Stimulated activated naive B cell treated with anti-CD40 and anti-IgM and Interleukin-4, amounts not matched to agents 10 μg/mL and 1 μg/mL and 100 μg/mL, for 72 hours (primary cell): Measurements from ENCODE around the gene TRIAP1.

Experiments used
- ATAC-seq, 2 donors: fragments of 150-1000 bp; cut with Tn5 transposase; replicated peaks; 2 replicates each; pipeline ENCODE4 v1.10.0; 2021; ENCODE audit warnings: moderate library complexity in 1 of 2
- DNase-seq: peaks from one replicate; pipeline ENCODE4 v3.0.0; 2021
- H3K27ac Mint-ChIP-seq: one replicate; pipeline ENCODE4 v1.8.0; 2022; ENCODE audit warnings: mild to moderate bottlenecking, mixed read lengths
- H3K27me3 Mint-ChIP-seq, 2 donors: one replicate each; pipeline ENCODE4 v1.8.0; 2022; ENCODE audit warnings: mixed read lengths in 2 of 2
- H3K36me3 Mint-ChIP-seq, 2 donors: one replicate each; pipeline ENCODE4 v1.8.0; 2022; ENCODE audit warnings: mixed read lengths in 2 of 2, mild to moderate bottlenecking in 1 of 2
- H3K4me1 Mint-ChIP-seq, 2 donors: one replicate each; pipeline ENCODE4 v1.8.0; 2022; ENCODE audit warnings: mixed read lengths in 2 of 2, mild to moderate bottlenecking in 1 of 2
- H3K4me3 Mint-ChIP-seq, 2 donors: one replicate each; pipeline ENCODE4 v1.8.0; 2022; ENCODE audit warnings: mild to moderate bottlenecking in 2 of 2, mixed read lengths in 2 of 2, moderate library complexity in 1 of 2
- H3K9me3 Mint-ChIP-seq, 2 donors: one replicate each; pipeline ENCODE4 v1.8.0; 2022; ENCODE audit warnings: mixed read lengths in 2 of 2, mild to moderate bottlenecking in 1 of 2

TRIAP1 gene

DNA sequence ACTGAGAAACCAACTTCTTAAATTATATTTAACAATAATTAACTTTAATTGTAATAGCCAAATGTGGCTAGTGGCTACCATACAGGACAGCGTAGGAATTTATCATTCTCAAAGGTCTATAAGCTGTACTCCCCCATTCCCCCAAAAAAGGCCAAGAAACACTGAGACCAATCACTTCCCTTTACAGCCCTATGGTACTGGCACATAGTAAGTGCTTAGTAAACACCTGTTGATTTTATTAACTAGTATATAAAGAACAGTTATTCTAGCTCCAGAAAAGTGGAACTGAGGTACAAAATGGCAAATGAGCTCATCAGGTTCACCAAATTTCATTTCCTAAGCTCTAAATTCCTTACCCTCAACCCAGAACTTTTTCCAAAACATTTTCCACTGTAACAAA is 29.5 kb upstream of the TRIAP1 start:
- no peak overlapping the region for H3K4me3 Mint-ChIP-seq
- H3K9me3 Mint-ChIP-seq = no peaks in the 10 kb centered on the region
- H3K4me1 Mint-ChIP-seq = peaks cover 6 to 13% of the 10 kb centered on the region in 2 donors
- H3K36me3 Mint-ChIP-seq = no peaks in the 10 kb centered on the region
- ATAC-seq (no peak), DNase-seq (no peak)
- no peak overlapping the region for H3K27ac Mint-ChIP-seq
- no peaks in the 10 kb centered on the region for H3K27me3 Mint-ChIP-seq

DNA sequence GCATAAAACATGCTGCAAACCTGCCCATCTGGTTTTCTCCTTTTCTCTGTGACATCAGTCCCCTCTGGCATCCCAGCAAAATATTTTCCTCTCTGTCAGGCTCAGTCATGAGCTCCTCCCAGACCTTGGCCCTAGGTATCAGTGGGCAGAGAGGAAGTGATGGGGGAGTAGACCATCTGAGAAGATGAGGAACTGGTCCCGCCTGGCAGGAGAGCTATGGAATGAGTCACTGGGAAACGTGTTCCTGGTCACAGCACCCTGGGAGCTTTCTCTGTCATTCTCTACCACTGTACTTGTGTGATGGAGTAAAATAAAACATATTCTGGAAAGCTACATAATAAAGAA is 28.4 kb upstream of the TRIAP1 start:
- no peaks in the 10 kb centered on the region for H3K27me3 Mint-ChIP-seq
- H3K36me3 Mint-ChIP-seq = peaks cover 0 to 2% of the 10 kb centered on the region in 2 donors
- no peak overlapping the region for H3K27ac Mint-ChIP-seq
- H3K4me3 Mint-ChIP-seq = no peak overlapping the region
- no peaks in the 10 kb centered on the region for H3K9me3 Mint-ChIP-seq
- peak in 1 of 2 donors; percentile 33 for ATAC-seq
- H3K4me1 Mint-ChIP-seq = peaks cover 10 to 23% of the 10 kb centered on the region in 2 donors
- DNase-seq = peak; percentile 8

DNA sequence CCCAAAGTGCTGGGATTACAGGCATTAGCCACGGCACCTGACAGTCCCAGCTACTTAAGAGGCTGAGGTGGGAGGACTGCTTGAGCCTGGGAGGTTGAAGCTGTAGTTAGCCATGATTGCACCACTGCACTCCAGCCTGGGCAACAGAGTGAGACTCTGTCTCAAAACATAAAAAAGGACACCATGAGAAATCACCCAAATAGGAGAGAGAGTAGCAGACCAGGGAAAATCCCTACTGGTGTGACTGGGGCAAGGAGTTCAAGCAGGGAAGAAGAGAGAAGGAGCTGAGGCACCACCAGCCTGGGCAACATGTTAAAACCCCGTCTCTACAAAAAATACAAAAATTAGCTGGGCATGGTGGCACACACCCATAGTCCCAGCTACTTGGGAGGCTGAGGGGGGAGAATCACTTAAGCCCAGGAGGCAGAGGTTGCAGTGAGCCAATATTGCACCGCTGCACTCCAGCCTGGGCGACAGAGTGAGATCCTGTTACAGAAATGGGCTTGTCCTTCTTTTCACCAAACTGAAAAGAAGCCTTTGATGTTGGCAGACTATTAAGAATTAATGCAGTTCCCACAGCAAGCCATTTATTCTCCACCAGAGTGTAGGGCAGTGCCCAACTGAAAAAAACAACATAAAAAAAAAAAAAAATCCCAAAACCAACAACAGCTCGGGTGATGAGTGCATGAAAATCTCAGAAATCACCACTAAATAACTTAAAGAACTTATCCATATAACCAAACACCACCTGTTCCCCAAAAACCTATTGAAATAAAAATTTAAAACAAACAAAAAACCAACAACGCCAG is 27.8 kb upstream of the TRIAP1 start:
- Mint-ChIP-seq H3K27me3 (no peaks in the 10 kb centered on the region), H3K27ac (peak overlapping the region; percentile 88), H3K9me3 (no peaks in the 10 kb centered on the region), H3K4me3 (no peak overlapping the region), H3K36me3 (peaks cover 0 to 2% of the 10 kb centered on the region in 2 donors), H3K4me1 (peaks cover 10 to 23% of the 10 kb centered on the region in 2 donors)
- ATAC-seq = no peak
- no peak for DNase-seq

DNA sequence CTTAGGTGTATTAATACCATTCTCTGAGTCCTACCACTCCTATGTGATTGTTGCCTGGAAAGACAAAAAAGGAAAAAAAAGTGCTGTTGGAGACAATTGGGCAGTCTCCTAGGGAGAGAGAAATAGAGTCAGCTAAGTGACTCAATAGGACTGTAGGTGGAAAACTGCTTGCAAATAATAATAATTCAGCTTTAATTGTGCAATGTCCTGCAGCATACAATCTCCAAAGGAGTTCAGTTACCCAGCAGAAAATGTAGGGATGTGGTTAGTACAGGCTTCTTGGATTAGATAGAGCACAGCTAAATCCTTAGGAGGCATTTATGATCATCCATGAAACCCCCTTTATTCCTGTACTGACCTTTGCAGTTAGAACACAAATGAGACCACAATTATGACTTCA is 26.3 kb upstream of the TRIAP1 start:
- no peaks in the 10 kb centered on the region for H3K27me3 Mint-ChIP-seq
- no peaks in the 10 kb centered on the region for H3K9me3 Mint-ChIP-seq
- ATAC-seq = no peak
- no peak overlapping the region for H3K27ac Mint-ChIP-seq
- H3K4me3 Mint-ChIP-seq = no peak overlapping the region
- peaks cover under 1 to 10% of the 10 kb centered on the region in 2 donors for H3K36me3 Mint-ChIP-seq
- peaks cover 11 to 34% of the 10 kb centered on the region in 2 donors for H3K4me1 Mint-ChIP-seq
- DNase-seq = no peak

DNA sequence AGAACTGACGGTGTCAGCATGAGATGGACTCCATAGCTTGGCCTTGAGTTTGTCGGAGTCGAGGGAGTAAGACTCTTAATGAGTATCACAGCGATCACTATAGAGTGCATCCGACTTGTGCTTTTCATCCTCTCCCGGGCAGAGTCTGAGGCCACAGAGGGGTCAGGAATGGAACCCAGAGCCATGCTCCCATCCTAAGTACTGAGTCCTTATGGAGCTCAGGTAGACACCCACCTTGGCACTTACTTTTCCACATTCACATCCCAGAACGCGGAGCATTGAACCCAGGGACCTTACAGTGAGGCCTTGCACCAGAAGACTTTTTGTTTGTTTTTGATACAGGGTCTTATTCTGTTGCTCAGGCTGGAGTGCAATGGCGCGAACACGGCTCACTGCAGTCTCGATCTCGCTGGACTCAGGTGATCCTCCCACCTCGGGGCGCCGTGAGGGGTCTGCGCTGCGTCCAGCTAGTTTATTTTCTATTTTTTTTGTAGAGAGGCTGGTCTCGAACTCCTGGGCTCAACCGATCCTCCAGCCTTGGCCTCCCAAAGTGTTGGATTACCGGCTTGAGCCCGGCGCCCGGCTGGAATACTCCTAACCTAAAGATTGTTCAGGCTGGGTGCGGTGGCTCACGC is 24.1 kb upstream of the TRIAP1 start:
- no peak for DNase-seq
- no peaks in the 10 kb centered on the region for H3K9me3 Mint-ChIP-seq
- peaks cover 20 to 56% of the 10 kb centered on the region in 2 donors for H3K4me1 Mint-ChIP-seq
- H3K27me3 Mint-ChIP-seq = no peaks in the 10 kb centered on the region
- peak; percentile 33 for ATAC-seq
- H3K4me3 Mint-ChIP-seq = peak overlapping the region; percentile 94 to 98
- H3K36me3 Mint-ChIP-seq = peaks cover 12 to 18% of the 10 kb centered on the region in 2 donors
- peak overlapping the region; percentile 96 for H3K27ac Mint-ChIP-seq

DNA sequence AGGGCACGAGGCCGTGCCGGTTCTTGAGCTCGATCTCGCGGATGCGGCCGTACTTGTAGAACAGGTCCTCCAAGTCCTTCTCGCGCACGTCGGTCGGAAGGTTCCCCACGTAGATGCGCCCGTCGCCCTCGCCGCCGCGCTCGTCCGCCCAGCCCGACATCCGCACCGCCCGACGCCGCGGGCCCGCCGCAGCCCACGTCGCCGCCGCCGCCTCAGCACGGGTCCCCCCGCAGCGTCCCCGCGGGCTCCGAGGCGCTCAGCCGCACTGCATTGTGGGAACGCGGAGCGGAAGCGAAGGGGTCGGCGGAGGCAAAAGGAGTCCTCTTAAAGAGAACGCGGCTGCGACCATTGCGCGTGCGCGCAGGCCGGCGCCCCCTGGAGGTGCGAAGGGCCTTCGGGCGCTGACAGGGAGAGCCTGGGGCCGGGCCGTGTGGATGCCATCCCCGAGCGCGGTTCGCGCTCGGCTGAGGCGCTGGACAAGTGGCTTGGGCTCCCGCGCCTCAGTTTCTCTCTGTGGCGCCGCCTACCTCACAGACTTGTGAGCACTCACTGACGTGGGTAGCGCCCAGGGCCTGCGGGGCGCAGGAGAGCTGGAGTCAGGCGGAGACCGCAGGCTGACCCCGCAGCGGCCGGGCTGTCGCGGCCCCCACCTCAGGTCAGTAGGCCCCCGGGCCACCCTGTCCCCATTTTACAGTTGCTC is 23.4 kb upstream of the TRIAP1 start, which contains the start of gene SRSF9:
Gene SRSF9 (minus strand): TSS at position 299 of the 700 bp plus-strand sequence. CDS start 139 bp downstream, at position 160.
- DNase-seq = peak; percentile 95
- H3K4me3 Mint-ChIP-seq = peak within 1 kb of the TSS; percentile 94 to 98
- peak; percentile 92 to 93 for ATAC-seq
- peaks cover 18 to 55% of the 10 kb centered on the region in 2 donors for H3K4me1 Mint-ChIP-seq
- H3K36me3 Mint-ChIP-seq = peaks cover 15 to 21% of the 10 kb centered on the region in 2 donors
- no peaks in the 10 kb centered on the region for H3K27me3 Mint-ChIP-seq
- no peaks in the 10 kb centered on the region for H3K9me3 Mint-ChIP-seq
- H3K27ac Mint-ChIP-seq = peak within 1 kb of the TSS; percentile 96

DNA sequence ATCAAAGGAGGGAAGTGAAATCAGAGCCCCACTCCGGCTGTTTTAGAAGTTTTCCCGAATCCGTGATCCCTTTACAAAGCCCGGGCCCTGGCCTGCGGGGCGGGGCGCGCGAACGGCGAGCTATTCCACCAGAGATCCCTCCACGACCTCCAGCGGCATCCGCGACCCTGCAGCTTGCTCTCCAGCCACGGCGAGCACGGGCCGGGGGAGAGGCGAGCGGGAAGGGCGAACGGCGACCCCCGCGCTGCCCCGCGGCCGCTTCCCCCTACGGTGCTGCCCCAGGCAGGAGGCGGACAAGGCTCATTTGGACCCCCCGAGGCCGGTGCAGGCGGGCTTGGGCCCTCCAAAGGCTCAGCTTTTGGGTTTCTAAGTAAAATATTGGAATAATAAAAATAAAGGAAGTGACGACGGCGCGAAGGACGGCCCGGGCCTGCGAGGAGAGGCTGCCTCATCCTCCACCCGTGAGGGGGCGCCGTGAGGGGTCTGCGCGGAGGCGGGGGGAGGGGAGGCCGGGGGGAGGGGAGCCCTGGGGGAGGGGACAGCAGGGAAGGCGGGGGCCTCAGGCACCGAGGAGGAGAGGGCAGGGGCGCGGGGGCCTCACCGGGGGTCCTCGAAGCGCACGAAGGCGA is 22.8 kb upstream of the TRIAP1 start:
- Mint-ChIP-seq H3K27ac (peak overlapping the region; percentile 96), H3K4me3 (peak overlapping the region; percentile 94 to 98), H3K4me1 (peaks cover 18 to 52% of the 10 kb centered on the region in 2 donors), H3K36me3 (peaks cover 20 to 26% of the 10 kb centered on the region in 2 donors), H3K27me3 (no peaks in the 10 kb centered on the region), H3K9me3 (no peaks in the 10 kb centered on the region)
- DNase-seq (no peak), ATAC-seq (peak; percentile 51 to 62)

DNA sequence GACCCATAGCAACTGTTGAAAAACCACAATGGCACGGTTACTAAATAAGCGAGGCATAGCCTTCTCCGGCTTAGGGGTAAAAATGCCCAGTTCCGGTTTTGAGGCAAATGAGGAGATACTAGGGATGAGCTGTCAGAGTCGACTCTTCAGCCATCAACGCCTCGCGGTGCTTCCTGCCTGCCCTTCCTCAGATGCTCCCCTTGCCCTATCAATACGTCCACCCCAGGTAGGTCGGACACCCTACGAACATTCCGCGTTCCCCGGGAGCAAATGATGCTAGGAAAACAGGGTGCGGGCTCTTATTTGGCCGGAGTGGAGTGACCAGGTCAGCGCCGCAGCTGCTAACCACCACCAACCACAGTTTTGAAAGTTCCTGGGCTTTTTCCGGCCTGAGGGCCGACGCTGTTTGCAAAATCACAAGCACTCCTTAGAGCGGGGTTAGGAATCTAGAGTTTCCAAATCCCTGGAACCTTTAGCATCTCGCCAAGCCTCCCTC is 22.2 kb upstream of the TRIAP1 start:
- DNase-seq (peak; percentile 29), ATAC-seq (peak; percentile 12 to 26)
- Mint-ChIP-seq H3K9me3 (no peaks in the 10 kb centered on the region), H3K4me1 (peaks cover 15 to 50% of the 10 kb centered on the region in 2 donors), H3K4me3 (peak overlapping the region; percentile 94 to 98), H3K27me3 (no peaks in the 10 kb centered on the region), H3K36me3 (peaks cover 23 to 32% of the 10 kb centered on the region in 2 donors), H3K27ac (peak overlapping the region; percentile 96)

DNA sequence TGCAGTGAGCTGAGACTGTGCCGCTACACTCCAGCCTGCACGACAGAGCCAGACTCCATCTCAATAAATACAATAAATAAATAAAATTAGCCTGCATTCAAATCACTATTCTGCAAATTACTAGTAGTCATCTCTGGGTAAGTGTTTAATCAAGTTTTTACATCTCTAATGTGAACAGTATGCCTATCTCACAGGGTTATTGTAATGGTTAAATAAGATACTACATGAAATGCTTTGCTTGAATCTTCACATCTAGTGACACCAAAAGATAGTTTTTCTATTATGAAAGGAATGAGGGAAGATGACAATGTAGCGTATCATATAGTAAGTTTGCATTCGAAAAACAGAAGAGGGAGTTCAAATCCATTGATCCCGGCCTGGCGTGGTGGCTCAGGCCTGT is 21.3 kb upstream of the TRIAP1 start:
- Mint-ChIP-seq H3K36me3 (peaks cover 26 to 41% of the 10 kb centered on the region in 2 donors), H3K9me3 (no peaks in the 10 kb centered on the region), H3K27me3 (no peaks in the 10 kb centered on the region), H3K4me3 (peak overlapping the region; percentile 94 to 98), H3K4me1 (peaks cover 15 to 50% of the 10 kb centered on the region in 2 donors), H3K27ac (peak overlapping the region; percentile 65)
- DNase-seq = no peak
- ATAC-seq = no peak

DNA sequence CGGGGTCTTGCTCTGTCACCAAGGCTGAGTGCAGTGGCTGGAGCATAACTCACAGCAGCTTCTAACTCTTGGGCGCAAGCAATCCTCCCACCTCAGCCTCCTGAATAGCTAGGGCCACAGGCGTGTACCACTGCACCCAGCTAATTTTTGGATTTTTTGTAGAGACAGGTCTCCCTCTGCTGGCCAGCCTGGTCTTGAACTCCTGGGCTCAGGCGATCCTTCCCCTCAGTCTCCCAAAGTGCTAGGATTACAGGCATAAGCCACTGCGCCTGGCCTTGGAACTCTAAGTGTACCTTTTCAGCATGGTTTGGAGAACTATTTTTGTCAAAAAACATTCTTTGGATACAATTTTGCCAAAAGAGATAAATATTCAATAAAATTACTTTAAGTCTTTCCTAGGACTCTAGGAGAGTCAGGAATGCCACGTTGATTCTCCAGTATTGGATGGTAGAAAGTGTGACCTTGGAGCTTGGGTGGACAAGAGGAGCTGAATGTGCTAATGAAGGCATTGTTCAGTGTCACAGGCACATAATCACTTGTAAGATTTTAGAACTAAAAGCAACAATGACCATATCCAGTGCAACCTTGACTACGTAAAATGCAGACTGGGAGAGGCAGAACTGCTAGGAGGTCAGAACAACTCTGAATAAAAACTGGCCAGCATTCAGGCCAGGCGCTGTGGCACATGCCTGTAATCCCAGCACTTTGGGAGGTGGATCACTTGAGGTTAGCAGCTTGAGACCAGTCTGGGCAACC is 20.6 kb upstream of the TRIAP1 start:
- Mint-ChIP-seq H3K36me3 (peaks cover 29 to 46% of the 10 kb centered on the region in 2 donors), H3K4me1 (peaks cover 15 to 50% of the 10 kb centered on the region in 2 donors), H3K27ac (no peak overlapping the region), H3K27me3 (no peaks in the 10 kb centered on the region), H3K4me3 (no peak overlapping the region), H3K9me3 (no peaks in the 10 kb centered on the region)
- DNase-seq = no peak
- ATAC-seq = no peak

DNA sequence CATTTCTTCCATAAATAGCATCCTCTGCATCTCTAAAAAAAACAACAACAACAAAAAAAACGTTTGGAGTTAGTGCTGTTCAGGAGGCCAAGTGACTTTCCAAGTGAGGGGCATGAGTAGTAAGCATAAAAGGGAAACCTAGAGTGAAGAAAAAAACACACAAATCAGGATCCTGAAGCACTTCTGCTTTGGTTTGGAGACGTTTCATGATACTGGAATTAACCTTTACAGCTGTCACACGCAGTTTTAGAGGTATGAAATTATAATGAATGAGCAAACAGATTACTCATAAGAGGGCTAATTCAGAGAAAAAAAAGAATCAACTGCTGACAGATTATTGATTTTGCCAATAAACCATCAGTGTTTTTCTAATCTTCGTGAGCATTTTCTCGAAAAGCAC is 19.6 kb upstream of the TRIAP1 start:
- no peak for DNase-seq
- no peaks in the 10 kb centered on the region for H3K27me3 Mint-ChIP-seq
- no peak for ATAC-seq
- H3K27ac Mint-ChIP-seq = no peak overlapping the region
- peaks cover 31 to 52% of the 10 kb centered on the region in 2 donors for H3K36me3 Mint-ChIP-seq
- no peaks in the 10 kb centered on the region for H3K9me3 Mint-ChIP-seq
- H3K4me1 Mint-ChIP-seq = peaks cover 15 to 50% of the 10 kb centered on the region in 2 donors
- no peak overlapping the region for H3K4me3 Mint-ChIP-seq

DNA sequence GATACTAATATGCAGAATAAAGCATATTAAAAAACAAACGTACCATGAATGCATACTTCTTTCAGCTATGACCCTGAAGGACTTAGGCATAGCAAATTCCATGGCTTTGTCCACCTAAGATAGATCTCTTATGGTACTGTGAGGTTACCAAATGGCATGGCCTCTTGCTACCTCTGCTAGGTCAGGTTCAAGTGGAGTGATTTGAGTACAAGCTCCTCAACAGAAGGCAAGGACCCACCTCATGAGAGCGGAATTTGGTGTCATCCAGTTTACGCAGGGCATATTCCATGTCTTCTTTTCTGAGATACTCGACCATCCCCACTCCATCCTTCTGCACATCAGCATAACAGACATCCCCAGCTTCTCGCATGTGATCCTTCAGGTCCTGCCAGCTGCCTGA is 17.5 kb upstream of the TRIAP1 start:
- DNase-seq (no peak), ATAC-seq (no peak)
- Mint-ChIP-seq H3K4me3 (no peak overlapping the region), H3K36me3 (peaks cover 39 to 62% of the 10 kb centered on the region in 2 donors), H3K27ac (no peak overlapping the region), H3K9me3 (no peaks in the 10 kb centered on the region), H3K4me1 (peaks cover 11 to 39% of the 10 kb centered on the region in 2 donors), H3K27me3 (no peaks in the 10 kb centered on the region)

DNA sequence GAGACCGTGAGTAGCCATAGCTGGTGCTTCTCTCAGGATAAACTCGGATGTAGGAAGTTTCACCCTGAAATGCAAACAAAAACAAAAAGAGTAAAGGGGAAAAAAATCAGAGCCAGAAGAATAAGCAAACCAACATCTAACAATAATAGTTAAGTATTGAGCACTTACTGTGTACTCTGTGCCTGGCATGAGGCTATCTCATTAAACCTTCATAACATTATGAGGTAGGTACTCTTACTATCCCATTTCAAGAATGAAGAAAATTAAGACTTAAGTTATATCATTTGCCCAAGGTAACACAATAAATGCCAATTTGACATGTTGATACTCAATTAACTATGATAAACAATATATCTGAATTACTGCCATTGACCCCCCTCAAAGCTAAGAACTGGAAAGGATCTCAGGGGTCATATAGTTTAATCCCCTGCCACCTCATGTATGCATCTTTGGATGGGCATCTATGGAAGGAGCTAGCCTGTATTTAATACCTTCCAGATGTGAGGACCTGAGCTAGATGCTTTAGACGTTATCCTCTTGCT is 16.0 kb upstream of the TRIAP1 start:
- ATAC-seq (no peak), DNase-seq (no peak)
- H3K27ac Mint-ChIP-seq = no peak overlapping the region
- H3K9me3 Mint-ChIP-seq = no peaks in the 10 kb centered on the region
- H3K4me3 Mint-ChIP-seq = no peak overlapping the region
- no peaks in the 10 kb centered on the region for H3K27me3 Mint-ChIP-seq
- H3K36me3 Mint-ChIP-seq = peaks cover 37 to 53% of the 10 kb centered on the region in 2 donors
- H3K4me1 Mint-ChIP-seq = peaks cover 9 to 24% of the 10 kb centered on the region in 2 donors
